Measurements from ENCODE around the gene GRIA3.

- TF ChIP-seq, protein P1, sequence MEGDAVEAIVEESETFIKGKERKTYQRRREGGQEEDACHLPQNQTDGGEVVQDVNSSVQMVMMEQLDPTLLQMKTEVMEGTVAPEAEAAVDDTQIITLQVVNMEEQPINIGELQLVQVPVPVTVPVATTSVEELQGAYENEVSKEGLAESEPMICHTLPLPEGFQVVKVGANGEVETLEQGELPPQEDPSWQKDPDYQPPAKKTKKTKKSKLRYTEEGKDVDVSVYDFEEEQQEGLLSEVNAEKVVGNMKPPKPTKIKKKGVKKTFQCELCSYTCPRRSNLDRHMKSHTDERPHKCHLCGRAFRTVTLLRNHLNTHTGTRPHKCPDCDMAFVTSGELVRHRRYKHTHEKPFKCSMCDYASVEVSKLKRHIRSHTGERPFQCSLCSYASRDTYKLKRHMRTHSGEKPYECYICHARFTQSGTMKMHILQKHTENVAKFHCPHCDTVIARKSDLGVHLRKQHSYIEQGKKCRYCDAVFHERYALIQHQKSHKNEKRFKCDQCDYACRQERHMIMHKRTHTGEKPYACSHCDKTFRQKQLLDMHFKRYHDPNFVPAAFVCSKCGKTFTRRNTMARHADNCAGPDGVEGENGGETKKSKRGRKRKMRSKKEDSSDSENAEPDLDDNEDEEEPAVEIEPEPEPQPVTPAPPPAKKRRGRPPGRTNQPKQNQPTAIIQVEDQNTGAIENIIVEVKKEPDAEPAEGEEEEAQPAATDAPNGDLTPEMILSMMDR (IDR thresholded peaks at IDR 0.05): no peak
- TF ChIP-seq ZFX (IDR thresholded peaks at IDR 0.05; ENCODE audit: borderline replicate concordance): no peak
These were observed 252.5 kb downstream of the GRIA3 start for GRCh38 chrX:123436512-123437136.
